ENCODE results near the gene EEF2KMT. TPM values are rescaled to one million over a fixed set of nuclear protein-coding genes. Genes with fewer than 3 reads are reported as not detected.

The EEF2KMT gene
- total and polyA plus RNA-seq, 2 of the 4 experiments (the other 2 are of a cell fraction), result 14.1 to 19.0 TPM

- no peaks in the 10 kb centered on the region for H4K20me1 ChIP-seq (ENCODE audit: insufficient read depth, low read length)
- DNase-seq (no peak), ATAC-seq (ENCODE audit: low read depth) (no peak)
- no peaks in the 10 kb centered on the region for H3K79me1 ChIP-seq (ENCODE audit: low read depth in 1 of 2, low read length in 2 of 2)
- no peak overlapping the region for H3K4me2 ChIP-seq (ENCODE audit: low read depth, low read length)
- H2AK9ac ChIP-seq (replicated peaks; ENCODE audit: low read depth, low read length, poor library complexity), result no peak overlapping the region
- TF ChIP-seq POLR2A (IDR thresholded peaks at IDR 0.05; ENCODE audit: low read depth, low read length) (no peak), USF2 (IDR thresholded peaks at IDR 0.05; ENCODE audit: low read depth, low read length) (no peak), FOS (IDR thresholded peaks at IDR 0.05; ENCODE audit: low read depth, low read length) (no peak), BHLHE40 (IDR thresholded peaks at IDR 0.05; ENCODE audit: low read depth, low read length) (no peak), CTCF (conservative IDR thresholded peaks at IDR 0.05; ENCODE audit: low read depth, low read length) (no peak), MXI1 (IDR thresholded peaks at IDR 0.05; ENCODE audit: borderline replicate concordance, low read depth, low read length) (no peak), CHD1 (IDR thresholded peaks at IDR 0.05; ENCODE audit: low read depth, low read length) (no peak), CEBPB (IDR thresholded peaks at IDR 0.05; ENCODE audit: low read depth, low read length) (no peak), SMC3 (IDR thresholded peaks at IDR 0.05; ENCODE audit: low read depth, low read length) (no peak), RCOR1 (IDR thresholded peaks at IDR 0.05; ENCODE audit: insufficient replicate concordance, low read length) (no peak), RAD21 (IDR thresholded peaks at IDR 0.05; ENCODE audit: low read length) (no peak), NFE2L2 (IDR thresholded peaks at IDR 0.05; ENCODE audit: low read depth, low read length) (no peak), ELK1 (IDR thresholded peaks at IDR 0.05; ENCODE audit: borderline replicate concordance, low read depth, low read length) (no peak), MAZ (IDR thresholded peaks at IDR 0.05; ENCODE audit: borderline replicate concordance, low read depth, low read length) (no peak), RFX5 (IDR thresholded peaks at IDR 0.05; ENCODE audit: low read depth, low read length) (no peak)
- H3K23ac ChIP-seq (ENCODE audit: low read depth, low read length), result no peak overlapping the region
- H3K36me3 ChIP-seq (ENCODE audit: control insufficient read depth, insufficient read depth, low read length), result no peaks in the 10 kb centered on the region
- POLR2A ChIA-PET (ENCODE audit: unreplicated experiment), result no interaction called here
- no peak overlapping the region for H2AK5ac ChIP-seq (ENCODE audit: low read depth, low read length)
- H2BK15ac ChIP-seq (ENCODE audit: low read depth, low read length), result no peak overlapping the region
- no peak overlapping the region for H2BK20ac ChIP-seq (ENCODE audit: low read depth, low read length)
- no peak overlapping the region for H3K9ac ChIP-seq (ENCODE audit: low read depth, low read length)
- H3K4me3 ChIP-seq (ENCODE audit: insufficient read depth, low read depth, low read length), result no peak overlapping the region
- no peak overlapping the region for H3K14ac ChIP-seq (replicated peaks; ENCODE audit: low read depth, low read length)
- H3K56ac ChIP-seq (ENCODE audit: extremely low read depth, insufficient read depth, low read length), result no peak overlapping the region
- no peak overlapping the region for H3K27ac ChIP-seq (ENCODE audit: insufficient read depth, low read length)
- no peaks in the 10 kb centered on the region for H3K9me1 ChIP-seq (ENCODE audit: insufficient read depth, low read length)
- CTCF ChIA-PET, result no interaction called here
- no peaks in the 10 kb centered on the region; the same call in 1 of the 2 replicates for H3K4me1 ChIP-seq (ENCODE audit: control insufficient read depth, insufficient read depth, low read length)
- BruUV-seq (replicated peaks), result no TSS peak
- no peak overlapping the region for H3K18ac ChIP-seq (ENCODE audit: low read depth, low read length)
- H3K9me3 ChIP-seq (ENCODE audit: control insufficient read depth, insufficient read depth, low read length), result no peaks in the 10 kb centered on the region
- no peak overlapping the region for H4K91ac ChIP-seq (ENCODE audit: insufficient read depth, low read depth, low read length)
- no peak overlapping the region for H2BK120ac ChIP-seq (ENCODE audit: low read depth, low read length)
- H3K27me3 ChIP-seq (ENCODE audit: control insufficient read depth, insufficient read depth, low read length), result peaks cover 12% of the 10 kb centered on the region
- dilution Hi-C loops (cut with HindIII; ENCODE audit: low sequenced_read_pairs, unreplicated experiment) (no loop called here), intact Hi-C loops (cut with micrococcal nuclease) (no loop called here), in situ Hi-C loops (cut with MboI; ENCODE audit: low sequenced_read_pairs) (no loop called here)
- no peak overlapping the region for H2AFZ ChIP-seq (replicated peaks; ENCODE audit: low read length, poor library complexity)
- H2BK5ac ChIP-seq (ENCODE audit: low read depth, low read length, poor library complexity, severe bottlenecking), result no peak overlapping the region
- H4K5ac ChIP-seq (ENCODE audit: low read depth, low read length), result no peak overlapping the region
- 20% methylated on average over 1 of the region's 6 CpGs; no CpG with 5 or more reads in 1 of the 2 experiments for WGBS, 2 experiments (ENCODE audit: extremely low coverage in 2 of 2, insufficient read length in 1 of 2)
- no peak overlapping the region for H4K8ac ChIP-seq (ENCODE audit: low read depth in 2 of 2, low read length in 2 of 2)
- H3K4ac ChIP-seq (ENCODE audit: low read depth, low read length), result no peak overlapping the region
Observed at GRCh38 chr16:5059386-5060072, 38.1 kb downstream of the EEF2KMT start.
